GM21723 (cell line): ENCODE data around the gene PSME3IP1.
"Not testable (repeated sequence)": the region's sequence is repeated elsewhere in the genome, so short reads cannot be mapped to it uniquely, and the experiment has no call there.

ENCODE experiments used
- ATAC-seq: cut with Tn5 transposase; IDR thresholded peaks from one replicate; pipeline ENCODE4 v1.9.1; 2021; ENCODE audit warnings: mild to moderate bottlenecking, moderate library complexity; ENCODE audit not compliant: unreplicated experiment

Gene PSME3IP1

GRCh38 chr16:57185945-57186871 is at the start of gene PSME3IP1, which contains the start of gene RSPRY1:
Gene PSME3IP1 (minus strand): TSS chr16:57186039. CDS start chr16:57173854, 12,185 bp downstream.
Gene RSPRY1 (plus strand): TSS chr16:57186329. CDS start chr16:57204659, 18,330 bp downstream.
- ATAC-seq: peak; percentile 90

- no peak for ATAC-seq
Observed at GRCh38 chr16:57235128-57236021, 49.5 kb upstream of the PSME3IP1 start.

GRCh38 chr16:57234707-57235092 is 48.9 kb upstream of the PSME3IP1 start:
- ATAC-seq: no peak

GRCh38 chr16:57233944-57234706 is 48.3 kb upstream of the PSME3IP1 start:
- ATAC-seq: no peak

GRCh38 chr16:57231821-57232350 is 46.0 kb upstream of the PSME3IP1 start:
- no peak for ATAC-seq

- ATAC-seq: no peak
Observed at GRCh38 chr16:57229079-57229478, 43.2 kb upstream of the PSME3IP1 start.

GRCh38 chr16:57226701-57227621 is 41.1 kb upstream of the PSME3IP1 start:
- ATAC-seq: no peak

GRCh38 chr16:57225978-57226377 is 40.1 kb upstream of the PSME3IP1 start:
- no peak for ATAC-seq

GRCh38 chr16:57224651-57225335 is 39.0 kb upstream of the PSME3IP1 start:
- ATAC-seq: no peak

- ATAC-seq: no peak
Observed at GRCh38 chr16:57223057-57223456, 37.2 kb upstream of the PSME3IP1 start.

- ATAC-seq: no peak
Observed at GRCh38 chr16:57216968-57217367, 31.1 kb upstream of the PSME3IP1 start.

GRCh38 chr16:57213462-57213861 is 27.6 kb upstream of the PSME3IP1 start:
- ATAC-seq: no peak

- no peak for ATAC-seq
Observed at GRCh38 chr16:57209780-57210179, 23.9 kb upstream of the PSME3IP1 start.

- ATAC-seq: no peak
Observed at GRCh38 chr16:57208926-57209325, 23.1 kb upstream of the PSME3IP1 start.

GRCh38 chr16:57204675-57205074 is 18.8 kb upstream of the PSME3IP1 start:
- ATAC-seq: no peak

GRCh38 chr16:57203451-57203850 is 17.6 kb upstream of the PSME3IP1 start:
- ATAC-seq: no peak

GRCh38 chr16:57202095-57202886 is 16.5 kb upstream of the PSME3IP1 start:
- no peak for ATAC-seq

- ATAC-seq: not testable (repeated sequence)
Observed at GRCh38 chr16:57200926-57201325, 15.1 kb upstream of the PSME3IP1 start.
